HG02938 (cell line): ENCODE measurements around the gene FAIM.
"Not testable (repeated sequence)": the region's sequence is repeated elsewhere in the genome, so short reads cannot be mapped to it uniquely, and the experiment has no call there.

Source experiments
- ATAC-seq: cut with Tn5 transposase; IDR thresholded peaks from one replicate; pipeline ENCODE4 v1.9.1; 2021; ENCODE audit warnings: mild to moderate bottlenecking, moderate library complexity; ENCODE audit not compliant: unreplicated experiment

The FAIM gene

DNA sequence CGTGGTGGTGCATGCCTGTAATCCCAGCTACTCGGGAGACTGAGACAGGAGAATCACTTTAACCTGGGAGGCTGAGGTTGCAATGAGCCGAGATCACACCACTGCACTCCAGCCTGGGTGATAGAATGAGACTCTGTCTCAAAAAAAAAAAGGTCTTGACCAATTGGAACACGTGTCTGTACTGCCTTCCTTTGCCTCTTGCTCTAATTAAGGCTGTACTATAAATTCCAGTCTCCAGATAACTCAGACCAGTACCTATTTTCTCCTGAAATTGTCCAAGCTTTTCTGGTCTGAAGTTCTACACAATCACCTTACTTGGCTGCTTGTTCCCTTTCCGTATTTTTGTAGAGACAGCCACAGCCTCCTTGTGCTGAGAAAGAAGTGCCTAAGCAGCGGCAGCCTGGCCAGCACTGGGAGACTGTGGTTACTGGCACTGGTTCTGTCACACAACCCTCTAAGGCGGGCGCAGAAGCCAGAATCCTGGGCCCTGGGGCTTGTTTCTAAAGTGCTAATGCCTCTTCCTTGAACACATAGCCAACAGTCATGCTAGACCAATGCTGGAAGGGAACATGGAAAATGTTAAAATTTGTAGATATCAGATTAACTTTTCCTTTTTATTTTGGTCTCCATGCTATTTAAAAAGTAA, 8.3 kb upstream of the FAIM start:
- no peak for ATAC-seq

DNA sequence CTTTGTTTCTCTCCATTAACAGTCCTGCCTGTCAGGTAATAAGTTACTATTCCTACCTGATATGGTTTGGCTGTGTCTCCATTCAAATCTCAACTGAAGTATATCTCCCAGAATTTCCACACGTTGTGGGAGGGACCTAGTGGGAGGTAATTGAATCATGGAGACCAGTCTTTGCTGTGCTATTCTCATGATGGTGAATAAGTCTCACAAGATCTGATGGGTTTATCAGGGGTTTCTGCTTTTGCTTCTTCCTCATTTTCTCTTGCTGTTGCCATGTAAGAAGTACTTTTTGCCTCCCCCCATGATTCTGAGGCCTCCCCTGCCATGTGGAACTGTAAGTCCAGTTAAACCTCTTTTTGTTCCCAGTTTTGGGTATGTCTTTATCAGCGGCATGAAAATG, 6.9 kb upstream of the FAIM start:
- ATAC-seq: not testable (repeated sequence)

DNA sequence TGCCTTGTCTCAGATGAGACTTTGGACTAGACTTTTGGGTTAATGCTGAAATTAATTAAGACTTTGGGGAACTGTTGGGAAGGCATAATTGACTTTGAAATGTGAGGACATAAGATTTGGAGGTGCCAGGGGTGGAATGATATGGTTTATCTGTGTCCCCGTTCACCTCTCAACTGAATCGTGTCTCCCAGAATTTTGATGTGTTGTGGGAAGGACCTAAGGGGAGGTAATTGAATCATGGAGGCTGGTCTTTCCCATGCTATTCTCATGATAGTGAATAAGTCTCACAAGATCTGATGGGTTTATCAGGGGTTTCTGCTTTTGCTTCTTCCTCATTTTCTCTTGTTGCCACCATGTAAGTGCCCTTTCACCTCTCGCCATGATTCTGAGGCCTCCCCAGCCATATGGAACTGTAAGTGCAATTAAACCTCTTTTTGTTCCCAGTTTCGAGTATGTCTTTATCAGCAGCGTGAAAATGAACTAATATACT, 4.4 kb upstream of the FAIM start:
- not testable (repeated sequence) for ATAC-seq

DNA sequence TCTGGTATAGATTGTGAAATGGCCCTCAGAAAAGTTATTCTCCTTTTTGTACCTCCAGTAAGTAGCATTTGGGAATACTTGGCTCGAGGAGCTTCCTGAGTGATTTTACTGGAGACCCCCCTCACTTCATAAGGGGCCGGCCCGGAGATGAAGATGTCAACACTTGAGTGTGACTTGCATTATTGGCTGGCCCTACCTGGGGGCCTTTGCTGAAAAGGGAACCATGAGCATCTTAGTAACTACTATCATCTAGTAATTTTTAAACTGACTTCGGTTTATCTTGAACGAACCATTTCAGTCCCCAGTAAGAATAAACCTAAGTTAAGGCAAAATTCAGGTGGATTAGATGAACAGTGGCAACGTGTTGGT, 1.3 kb downstream of the FAIM start:
- ATAC-seq: no peak

DNA sequence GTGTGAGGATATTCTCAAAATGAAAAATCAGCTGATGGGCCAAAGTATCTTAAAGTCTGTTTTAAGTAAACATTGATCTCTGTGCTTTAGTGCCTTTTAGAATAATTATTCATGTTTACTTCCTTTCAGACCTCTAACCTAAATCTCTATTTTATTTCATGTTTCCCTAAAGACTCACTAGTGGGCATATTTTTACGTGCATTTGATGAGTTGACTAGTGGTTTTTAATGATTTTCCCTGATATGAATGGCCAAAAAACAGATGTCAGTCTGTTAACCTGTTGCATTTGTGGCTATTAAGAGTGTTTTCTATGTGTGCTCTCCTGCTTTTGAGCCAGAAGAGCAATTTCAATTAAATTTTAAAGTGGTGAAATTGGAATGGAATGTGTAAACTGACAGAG, 6.9 kb downstream of the FAIM start:
- no peak for ATAC-seq

DNA sequence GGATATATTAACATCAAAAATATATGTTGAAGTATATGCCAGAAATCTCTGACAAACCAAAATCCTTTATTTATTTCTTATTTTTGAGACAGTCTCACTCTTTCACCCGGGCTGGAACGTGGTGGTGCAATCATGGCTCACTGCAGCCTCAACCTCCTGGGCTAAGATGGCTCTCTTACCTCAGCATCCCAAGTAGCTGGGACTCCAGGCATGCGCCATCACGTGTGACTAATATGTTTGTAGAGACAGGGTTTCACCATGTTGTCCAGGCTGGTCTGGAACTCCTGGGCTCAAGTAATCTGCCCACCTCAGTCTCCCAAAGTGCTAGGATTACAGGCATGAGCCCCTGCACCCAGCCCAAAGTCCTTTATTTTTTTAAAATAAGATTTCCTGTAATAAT, 11.9 kb downstream of the FAIM start:
- ATAC-seq: no peak

DNA sequence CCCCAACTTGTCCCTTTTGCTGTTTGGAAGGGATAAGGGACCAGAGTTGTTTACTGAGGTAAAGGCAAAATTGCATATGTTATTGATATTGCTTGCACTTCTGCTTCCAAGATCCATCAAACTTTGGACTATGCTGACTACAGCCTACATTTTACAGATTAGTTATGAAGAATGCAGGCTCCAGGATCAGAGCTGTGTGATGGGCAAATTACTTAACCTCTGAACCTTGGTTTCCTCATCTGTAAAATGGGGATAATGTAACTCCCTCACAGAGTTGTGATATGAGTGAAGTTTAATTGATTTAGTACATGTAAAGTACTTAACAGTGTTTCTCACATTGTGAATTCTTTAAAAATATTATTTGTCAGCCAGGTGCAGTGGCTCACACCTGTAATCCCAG, 15.9 kb downstream of the FAIM start:
- no peak for ATAC-seq

DNA sequence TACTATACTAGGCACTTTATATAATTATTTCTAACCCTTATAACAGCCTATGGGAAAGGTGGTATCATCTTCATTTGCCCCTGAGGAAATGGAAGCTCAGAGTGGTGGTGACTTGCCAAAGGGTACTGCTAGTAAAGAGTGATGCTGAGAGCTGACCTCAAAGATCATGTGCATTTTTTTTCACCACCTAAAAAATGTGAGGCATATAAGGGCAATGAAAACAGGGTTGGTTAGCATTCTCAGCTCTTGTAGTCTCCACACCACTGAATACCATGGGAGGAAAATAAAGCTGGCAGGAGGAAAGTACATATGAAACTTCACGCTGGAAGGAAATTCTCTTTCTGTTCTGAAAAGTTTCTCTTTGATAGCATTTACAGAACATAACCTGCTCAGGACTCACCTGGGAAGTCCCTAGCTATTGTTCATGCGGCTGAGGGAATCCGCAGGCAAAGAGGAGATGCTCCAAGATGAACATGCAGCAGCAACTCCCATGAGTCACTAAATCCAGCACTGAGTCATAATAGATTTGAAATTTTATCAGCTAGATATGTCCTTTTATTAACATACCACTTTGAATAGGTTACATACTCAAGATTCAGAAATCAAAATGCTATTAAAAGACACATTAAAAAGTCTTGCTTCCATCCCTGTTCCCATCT, 17.3 kb downstream of the FAIM start:
- ATAC-seq: no peak

DNA sequence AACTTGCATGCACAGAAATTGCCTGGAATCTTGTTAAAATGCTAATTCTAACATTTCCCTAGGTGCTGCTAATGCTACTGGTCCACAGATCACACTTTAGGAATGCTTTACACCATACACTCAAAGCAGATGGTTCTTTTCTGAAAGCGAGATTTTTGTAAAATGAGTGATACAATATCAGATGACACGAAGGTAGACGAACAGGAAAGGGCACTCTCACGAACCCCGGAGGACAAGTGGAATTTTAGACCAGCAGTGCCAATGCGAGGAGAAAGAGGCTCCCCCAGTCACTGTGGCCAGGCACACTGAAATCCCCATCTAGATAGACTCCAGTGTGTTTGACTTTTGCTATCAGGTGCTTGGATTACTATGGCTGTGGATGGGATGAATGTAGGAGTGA, 21.0 kb downstream of the FAIM start:
- no peak for ATAC-seq

DNA sequence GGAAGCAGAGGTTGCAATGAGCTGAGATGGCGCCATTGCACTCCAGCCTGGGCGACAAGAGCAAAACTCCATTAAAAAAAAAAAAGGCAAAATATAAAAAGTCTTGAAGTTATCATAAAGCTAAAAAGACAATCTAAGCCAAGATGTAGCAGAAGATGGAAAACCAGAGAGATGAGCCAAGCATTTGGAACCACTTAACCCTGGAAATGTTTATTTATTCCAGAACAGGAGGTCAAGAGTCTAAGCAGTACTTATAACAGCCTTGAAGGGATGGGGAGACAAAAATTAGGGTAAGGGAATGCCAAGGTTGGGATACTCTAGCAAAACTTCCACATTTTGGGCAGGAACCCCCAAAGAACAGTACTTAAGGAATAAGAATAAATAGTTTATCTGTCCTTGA, 30.1 kb downstream of the FAIM start:
- ATAC-seq: no peak

DNA sequence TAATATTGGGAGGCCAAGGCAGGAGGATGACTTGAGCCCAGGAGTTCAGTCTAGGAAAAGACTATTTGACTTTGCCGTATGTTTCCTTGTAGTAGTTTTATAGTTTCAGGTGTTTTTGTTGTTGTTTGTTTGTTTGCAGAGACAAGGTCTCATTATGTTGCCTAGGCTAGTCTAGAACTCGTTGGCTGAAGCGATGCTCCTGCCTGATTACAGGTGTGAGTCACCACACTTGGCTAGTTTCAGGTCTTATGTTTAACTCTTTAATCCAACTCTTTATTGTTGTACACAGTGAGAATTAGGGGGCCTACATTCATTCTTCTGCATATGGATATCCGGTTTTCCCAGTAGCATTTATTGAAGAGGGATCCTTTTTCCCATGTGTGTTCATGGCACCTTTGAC, 32.0 kb downstream of the FAIM start:
- ATAC-seq: no peak

DNA sequence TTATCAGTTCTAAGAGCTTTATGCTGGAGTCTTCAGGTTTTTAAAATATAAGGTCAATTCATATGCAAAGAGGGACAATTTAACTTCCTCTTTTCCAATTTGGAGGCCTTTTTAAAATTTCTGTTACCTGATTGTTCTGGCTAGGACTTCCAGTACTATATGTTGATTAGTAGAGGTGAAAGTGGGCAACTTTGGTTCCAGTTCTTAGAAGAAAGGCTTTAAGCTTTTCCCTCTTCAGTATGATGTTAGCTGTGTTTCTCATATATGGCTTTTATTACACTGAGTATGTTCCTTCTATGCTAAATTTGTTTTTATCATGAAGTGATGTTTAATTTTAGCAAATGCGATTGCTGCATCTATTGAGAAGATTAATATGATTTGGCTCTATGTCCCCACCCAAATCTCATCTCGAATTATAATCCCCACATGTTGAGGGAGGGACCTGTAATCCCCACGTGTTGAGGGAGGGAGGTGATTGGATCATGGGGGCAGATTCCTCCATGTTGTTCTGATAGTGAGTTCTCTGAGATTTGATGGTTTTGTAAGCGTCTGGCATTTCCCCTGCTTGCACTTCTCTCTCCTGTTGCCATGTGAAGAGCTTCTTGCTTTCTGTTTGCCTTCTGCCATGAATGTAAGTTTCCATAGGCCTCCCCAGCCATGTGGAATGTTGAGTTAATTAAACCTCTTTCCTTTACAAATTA, 33.8 kb downstream of the FAIM start:
- no peak for ATAC-seq

DNA sequence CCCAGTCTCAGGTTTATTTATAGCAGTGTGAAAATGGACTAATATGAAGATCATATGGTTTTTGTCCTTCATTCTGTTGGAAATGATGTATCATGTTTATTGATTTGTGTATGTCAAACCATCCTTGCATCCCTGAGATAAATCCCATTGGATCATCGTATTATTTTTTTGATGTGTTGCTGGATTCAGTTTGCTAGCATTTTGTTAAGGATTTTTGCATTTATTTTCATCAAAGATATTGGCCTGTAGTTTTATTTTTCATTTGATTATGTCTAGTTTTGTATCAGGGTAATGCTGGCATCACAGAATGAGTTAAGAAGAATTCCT, 34.3 kb downstream of the FAIM start:
- ATAC-seq: no peak

DNA sequence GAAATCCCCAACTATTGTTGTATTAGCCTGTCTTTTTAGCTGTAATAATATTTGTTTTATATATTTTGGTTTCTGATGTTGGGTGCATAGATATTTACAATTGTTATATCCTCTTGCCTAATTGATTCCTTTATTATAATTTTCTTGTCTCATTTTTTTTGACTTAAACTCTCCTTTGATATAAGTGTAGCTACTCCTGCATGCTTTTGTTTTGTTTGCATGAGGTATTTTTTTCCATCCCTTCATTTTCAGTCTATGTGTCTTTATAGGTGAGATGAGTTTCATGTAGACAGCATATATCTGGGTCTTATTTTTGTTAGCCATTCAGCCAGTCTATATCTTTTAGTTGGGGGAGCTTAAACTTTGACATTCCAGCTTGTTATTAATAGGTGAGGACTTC, 37.4 kb downstream of the FAIM start:
- no peak for ATAC-seq

DNA sequence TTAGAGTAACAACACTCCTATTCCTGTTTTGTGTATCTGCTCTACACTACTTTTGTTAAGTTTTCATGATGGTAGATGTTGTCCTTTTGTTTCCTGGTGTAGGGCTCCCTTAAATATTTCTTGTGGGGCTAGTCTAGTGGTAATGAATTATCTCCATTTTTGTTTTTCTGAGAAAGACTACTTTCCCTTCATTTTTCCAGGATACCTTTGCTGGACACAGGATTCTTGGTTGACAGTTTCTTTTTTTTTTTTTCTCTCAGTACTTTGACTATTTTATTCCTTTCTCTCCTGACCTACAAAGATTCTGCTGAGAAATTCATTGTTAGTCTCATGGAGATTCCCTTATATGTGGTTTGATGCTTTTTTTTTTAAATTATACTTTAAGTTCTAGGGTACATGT, 37.9 kb downstream of the FAIM start:
- no peak for ATAC-seq

DNA sequence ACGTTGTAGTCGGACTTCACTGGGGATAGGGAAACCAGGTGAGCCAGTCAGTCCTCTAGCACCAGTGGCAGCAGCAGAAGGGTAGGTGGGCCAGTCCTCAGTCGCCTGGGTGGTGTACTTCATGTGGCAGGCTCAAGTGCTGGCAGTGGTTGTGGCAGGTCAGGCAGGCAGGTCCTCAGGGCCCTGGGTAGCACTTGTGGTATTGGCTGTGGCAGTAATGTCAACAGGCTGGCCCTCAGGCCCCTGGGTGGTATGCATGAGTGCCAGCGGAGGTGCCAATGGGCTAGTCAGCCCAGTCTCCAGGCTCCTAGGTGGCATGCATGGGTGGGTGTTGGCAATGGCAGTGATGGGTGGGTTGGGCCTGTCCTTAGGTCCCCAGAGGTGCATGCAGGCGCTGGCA, 40.6 kb downstream of the FAIM start:
- no peak for ATAC-seq

DNA sequence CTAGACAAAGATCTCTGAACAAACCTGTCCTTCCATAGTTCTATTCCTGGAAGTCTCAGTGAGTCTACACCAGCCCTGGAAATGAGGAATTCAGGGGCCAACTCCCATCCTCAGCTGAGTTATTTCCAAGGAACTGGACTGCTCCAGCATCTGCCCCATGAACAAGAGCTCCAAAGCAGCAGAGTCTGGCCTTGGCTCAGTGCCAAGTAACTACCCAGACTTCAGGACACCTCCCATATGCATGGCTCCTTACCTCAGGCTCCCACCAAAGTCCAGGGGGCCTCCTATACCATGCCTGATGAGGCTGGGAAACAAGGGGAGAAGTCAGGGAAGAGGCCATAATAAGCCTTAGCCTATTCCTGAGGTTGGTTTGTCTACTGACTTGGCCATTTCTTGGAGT, 45.0 kb downstream of the FAIM start:
- ATAC-seq: no peak

DNA sequence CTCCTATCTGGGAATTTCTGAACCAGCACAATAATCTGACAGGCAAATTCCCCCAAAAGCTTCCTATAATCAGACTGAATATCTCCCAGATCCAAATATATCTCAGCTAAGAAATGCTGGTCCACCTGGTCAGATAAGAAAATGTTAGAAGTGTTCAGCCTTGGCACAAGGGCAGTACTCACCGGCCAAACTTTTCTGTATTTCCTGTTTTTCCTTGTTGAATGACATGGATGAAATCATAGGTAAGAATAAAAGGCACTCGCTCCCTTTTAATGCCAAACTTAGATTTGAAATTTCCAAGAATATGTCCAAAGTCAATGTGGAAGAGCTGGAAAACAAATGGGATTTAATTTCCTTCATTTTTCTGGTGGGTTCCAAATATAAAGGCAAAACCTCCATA, 48.9 kb downstream of the FAIM start:
- no peak for ATAC-seq

DNA sequence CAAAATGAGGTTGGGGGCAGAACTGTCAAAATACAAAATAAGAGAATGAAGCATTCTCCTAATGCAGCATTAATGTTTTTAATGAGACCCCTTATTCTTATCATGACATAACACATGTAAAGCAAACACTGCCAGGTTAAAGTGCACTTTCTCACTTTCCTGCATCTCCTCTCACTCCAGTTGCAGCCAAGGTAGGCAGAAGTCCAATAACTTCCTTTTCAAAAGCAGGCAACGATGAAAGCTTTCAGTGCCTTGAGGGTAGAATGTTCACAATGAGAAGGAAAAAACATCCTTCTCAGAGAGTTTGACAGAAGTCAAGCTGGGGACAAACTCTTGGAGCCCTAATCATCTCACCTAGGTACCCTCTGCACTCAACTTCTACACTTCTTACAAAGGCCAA, 59.5 kb downstream of the FAIM start:
- no peak for ATAC-seq

DNA sequence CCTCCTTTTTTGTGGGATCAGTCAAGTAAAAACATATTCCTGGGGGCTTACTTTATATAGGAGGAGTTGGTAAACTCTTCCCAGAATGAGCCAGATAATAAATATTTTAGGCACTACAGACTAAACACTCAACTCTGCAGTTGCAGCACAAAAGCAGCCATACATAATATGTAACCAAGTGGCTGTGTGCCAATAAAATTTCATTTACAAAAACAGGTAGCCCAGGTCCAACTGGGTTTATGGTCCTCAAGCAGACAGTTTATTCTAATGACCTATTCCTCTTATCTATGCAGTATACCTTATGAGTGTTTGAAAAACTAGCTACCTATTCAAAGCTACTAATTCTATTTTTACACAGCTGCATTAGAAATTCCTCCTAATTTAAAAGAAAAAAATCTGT, 61.8 kb downstream of the FAIM start:
- no peak for ATAC-seq

DNA sequence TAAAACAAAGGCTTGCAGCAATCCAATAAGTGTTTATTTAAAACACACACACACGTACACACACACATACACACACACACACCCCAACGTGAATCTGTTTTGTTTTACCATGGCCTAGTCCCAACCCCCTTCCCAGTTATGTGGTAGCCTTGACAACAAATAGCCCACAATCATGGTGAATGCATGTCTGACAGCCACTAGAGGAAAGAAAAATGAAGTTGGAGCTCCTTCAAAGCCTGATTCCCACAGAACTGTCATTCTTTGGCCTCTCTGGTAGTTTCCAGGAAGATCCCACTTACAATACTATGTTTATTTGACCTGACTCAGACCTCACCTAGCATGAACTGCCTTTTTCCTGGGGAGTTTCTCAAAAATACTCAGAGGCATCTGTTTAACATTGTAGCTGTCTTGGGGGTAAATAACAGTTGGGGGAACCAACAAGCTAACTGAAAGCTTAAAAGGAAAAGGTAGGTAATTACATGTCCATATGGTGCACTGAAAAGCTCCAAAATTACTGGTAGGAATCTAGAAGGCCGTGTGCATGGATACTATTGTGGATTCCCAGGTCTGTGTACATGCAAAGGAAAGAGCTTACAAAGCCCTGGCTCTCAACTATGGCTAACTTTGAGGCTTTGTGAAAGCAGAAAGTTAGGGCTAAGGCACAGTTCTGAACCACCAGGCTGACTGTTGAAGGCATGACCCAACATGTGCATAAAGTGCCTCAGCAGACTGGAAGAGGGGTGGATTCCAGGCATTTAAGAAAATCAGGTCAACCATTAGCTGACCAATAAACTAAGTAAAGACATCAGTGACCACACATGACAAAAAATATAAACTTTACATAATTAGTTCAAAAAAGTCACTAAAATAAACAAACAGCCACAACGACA, 65.3 kb downstream of the FAIM start:
- no peak for ATAC-seq

DNA sequence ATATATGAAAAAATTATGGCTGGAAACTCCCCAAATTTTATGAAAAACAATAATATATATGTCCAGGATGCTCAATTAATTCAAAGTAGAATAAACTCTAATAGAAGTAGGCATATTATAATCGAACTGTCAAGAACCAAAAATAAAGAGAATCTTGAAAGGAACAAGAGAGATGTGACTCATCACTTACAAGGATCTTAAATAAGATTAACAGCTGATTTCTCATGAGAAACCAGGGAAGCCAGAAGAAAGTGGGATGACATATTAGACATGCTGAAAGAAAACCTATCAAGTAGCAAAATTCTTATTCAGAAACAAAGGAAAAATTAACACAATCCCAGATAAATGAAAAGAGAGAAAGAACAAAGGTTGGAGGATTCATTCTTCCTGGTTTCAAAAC, 66.8 kb downstream of the FAIM start:
- ATAC-seq: no peak
